ENCODE results near the gene CNFN. TPM values are rescaled to one million over a fixed set of nuclear protein-coding genes. Genes with fewer than 3 reads are reported as not detected.
A peak's percentile ranks its signal among the peaks of the same experiment; 100 is the strongest.

CNFN gene
- polyA plus RNA-seq, 2 of the 4 experiments (the other 2 are of a cell fraction): 5.1 to 33.2 TPM

DNA sequence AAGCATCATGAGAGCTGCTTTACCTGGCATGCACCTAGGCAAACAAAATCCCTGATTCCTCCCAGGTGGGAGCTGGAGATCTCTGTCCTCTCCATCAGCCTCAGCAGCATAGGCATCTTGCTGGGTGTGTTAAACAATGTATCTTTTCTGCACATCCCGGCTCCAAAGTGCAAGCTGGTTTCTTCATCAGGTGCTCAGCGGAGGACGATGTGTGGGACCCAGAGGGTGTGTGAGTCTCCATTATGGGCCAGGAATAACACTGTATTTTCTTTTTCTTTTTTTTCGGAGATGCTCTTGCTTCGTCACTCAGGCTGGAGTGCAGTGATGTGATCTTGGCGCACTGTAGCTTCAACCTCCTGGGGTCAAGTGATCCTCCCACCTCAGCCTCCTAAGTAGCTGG lies 9.9 kb downstream of the CNFN start:
- Histone ChIP-seq H3K4me2 (no peak overlapping the region), H3K9me3 (no peaks in the 10 kb centered on the region), H3K4me3 (no peak overlapping the region), H3K27ac (no peak overlapping the region), H3K4me1 (no peaks in the 10 kb centered on the region)
- ChIA-PET CTCF (interaction anchor here (0.7 to 14.1 kb wide), 12 partner anchors 12 to 272 kb away, joined by 3 to 288 read pairs (median 4); no protein-coding TSS in a partner anchor), POLR2A (interaction anchor here (3.1 kb wide), 1 partner anchor 17 kb away, joined by 16 read pairs; no protein-coding TSS in a partner anchor)
- ATAC-seq (no peak), DNase-seq (ENCODE audit: low read depth in 1 of 2, low spot score in 1 of 2) (no peak), FAIRE-seq (no peak)
- TF ChIP-seq, protein P1, sequence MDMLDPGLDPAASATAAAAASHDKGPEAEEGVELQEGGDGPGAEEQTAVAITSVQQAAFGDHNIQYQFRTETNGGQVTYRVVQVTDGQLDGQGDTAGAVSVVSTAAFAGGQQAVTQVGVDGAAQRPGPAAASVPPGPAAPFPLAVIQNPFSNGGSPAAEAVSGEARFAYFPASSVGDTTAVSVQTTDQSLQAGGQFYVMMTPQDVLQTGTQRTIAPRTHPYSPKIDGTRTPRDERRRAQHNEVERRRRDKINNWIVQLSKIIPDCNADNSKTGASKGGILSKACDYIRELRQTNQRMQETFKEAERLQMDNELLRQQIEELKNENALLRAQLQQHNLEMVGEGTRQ (IDR thresholded peaks at IDR 0.05): no peak
- no peak for TF ChIP-seq RARB (CRISPR knock-in tag; IDR thresholded peaks at IDR 0.05)
- TF ChIP-seq JUN (IDR thresholded peaks at IDR 0.05): no peak
- no peak for TF ChIP-seq FOSB (CRISPR knock-in tag; IDR thresholded peaks at IDR 0.05)
- no peak for TF ChIP-seq SREBF2 (IDR thresholded peaks at IDR 0.05)
- no peak for TF ChIP-seq RCOR1 (IDR thresholded peaks at IDR 0.05; ENCODE audit: low read depth, low read length)
- TF ChIP-seq NPAS2 (CRISPR knock-in tag; IDR thresholded peaks at IDR 0.05; ENCODE audit: borderline replicate concordance): no peak
- TF ChIP-seq RFX5 (IDR thresholded peaks at IDR 0.05): no peak
- TF ChIP-seq GATA3 (IDR thresholded peaks at IDR 0.05; ENCODE audit: borderline replicate concordance): no peak
- no peak for TF ChIP-seq CHD2 (IDR thresholded peaks at IDR 0.05; ENCODE audit: low read length, partially characterized antibody)
- TF ChIP-seq CHD4 (IDR thresholded peaks at IDR 0.05; ENCODE audit: borderline replicate concordance): no peak
- 66% methylated on average over 6 of the region's 6 CpGs for WGBS (ENCODE audit: missing lambda C conversion rate)

DNA sequence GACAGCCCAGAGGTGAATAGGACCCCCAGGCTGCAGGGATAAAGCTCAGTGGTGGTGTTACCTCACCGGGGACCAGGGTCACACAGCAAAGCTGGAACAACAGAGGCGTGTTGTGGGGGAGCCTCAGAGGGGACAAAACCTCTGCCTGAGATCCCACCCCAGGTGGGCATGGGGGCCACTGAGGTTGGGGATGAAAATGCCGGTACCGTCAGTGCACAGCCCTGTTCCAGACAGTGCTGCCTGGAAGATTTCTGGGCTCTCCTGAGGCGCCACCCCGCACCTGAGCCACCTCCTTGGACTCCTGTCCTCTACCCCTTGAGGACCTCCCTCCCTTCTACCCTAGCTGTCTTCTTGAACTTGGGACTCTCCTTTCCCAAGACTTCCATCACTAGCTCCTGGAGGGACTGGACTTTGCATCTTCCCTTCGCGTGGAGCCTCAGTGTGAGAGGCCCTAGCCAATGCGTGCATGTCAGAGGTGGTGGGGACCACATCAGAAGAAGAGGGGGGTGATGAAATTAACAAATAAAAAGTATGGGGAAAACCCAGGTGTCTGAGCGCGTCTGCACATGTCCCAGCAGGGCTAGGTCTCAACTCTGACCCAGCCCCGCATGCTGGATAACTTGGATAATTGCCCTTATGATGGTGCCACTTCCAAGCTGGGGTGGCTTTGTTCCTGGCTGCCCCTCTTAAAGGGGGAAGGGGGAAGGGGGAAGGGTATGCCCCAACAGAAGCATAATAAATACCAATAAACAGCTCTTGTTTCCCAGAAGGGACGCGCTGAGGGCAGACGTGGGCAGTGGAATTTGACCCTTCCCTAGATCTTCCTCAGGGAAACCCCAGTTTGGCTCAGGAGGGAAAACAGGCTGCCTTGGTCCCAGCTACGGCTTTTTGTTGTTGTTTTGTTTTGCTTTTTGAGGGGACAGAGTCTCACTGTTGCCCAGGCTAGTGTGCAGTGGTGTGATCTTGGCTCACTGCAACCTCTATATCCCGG lies 11.6 kb downstream of the CNFN start:
- CTCF ChIA-PET: interaction anchor here (0.6 to 14.1 kb wide), 17 partner anchors 8 to 992 kb away, joined by 3 to 288 read pairs (median 5); no protein-coding TSS in a partner anchor
- no peak for DNase-seq (ENCODE audit: low read depth in 1 of 2, low spot score in 1 of 2)
- Histone ChIP-seq H3K27ac (no peak overlapping the region), H3K4me2 (no peak overlapping the region), H3K4me3 (no peak overlapping the region), H3K4me1 (no peaks in the 10 kb centered on the region), H3K9me3 (no peaks in the 10 kb centered on the region)
- whole genome bisulfite sequencing (ENCODE audit: missing lambda C conversion rate): 77% methylated on average over 17 of the region's 17 CpGs
- no peak for FAIRE-seq
- peak in 1 of 2 experiments; percentile 17; a peak in 3 of 6 replicates for ATAC-seq
- POLR2A ChIA-PET: interaction anchor here (3.1 kb wide), 1 partner anchor 18 kb away, joined by 16 read pairs; no protein-coding TSS in a partner anchor
- TF ChIP-seq PHF8 (IDR thresholded peaks at IDR 0.05; ENCODE audit: borderline replicate concordance, low read depth) (no peak), JUN (IDR thresholded peaks at IDR 0.05) (0 out of 5 replicates have a peak, but pooled peaks of 1 of the 2 experiments have one; percentile 15), RARB (CRISPR knock-in tag; IDR thresholded peaks at IDR 0.05) (no peak), KDM5A (IDR thresholded peaks at IDR 0.05) (no peak)
- TF ChIP-seq, protein P2, sequence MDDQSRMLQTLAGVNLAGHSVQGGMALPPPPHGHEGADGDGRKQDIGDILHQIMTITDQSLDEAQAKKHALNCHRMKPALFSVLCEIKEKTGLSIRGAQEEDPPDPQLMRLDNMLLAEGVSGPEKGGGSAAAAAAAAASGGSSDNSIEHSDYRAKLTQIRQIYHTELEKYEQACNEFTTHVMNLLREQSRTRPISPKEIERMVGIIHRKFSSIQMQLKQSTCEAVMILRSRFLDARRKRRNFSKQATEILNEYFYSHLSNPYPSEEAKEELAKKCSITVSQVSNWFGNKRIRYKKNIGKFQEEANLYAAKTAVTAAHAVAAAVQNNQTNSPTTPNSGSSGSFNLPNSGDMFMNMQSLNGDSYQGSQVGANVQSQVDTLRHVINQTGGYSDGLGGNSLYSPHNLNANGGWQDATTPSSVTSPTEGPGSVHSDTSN (IDR thresholded peaks at IDR 0.05): 0 out of 2 replicates have a peak, but pooled peaks have one; percentile 22

- H3K4me1 ChIP-seq: no peaks in the 10 kb centered on the region
- FAIRE-seq (no peak), ATAC-seq (no peak), DNase-seq (ENCODE audit: low read depth in 1 of 2, low spot score in 1 of 2) (no peak)
- POLR2A ChIA-PET: interaction anchor here (0.9 kb wide), 1 partner anchor 21 kb away, joined by 4 read pairs; no protein-coding TSS in a partner anchor
- no peak overlapping the region for H3K27ac ChIP-seq
- H3K4me2 ChIP-seq: no peak overlapping the region
- CTCF ChIA-PET: interaction anchor here (0.9 to 14.1 kb wide), 4 partner anchors 12 to 31 kb away, joined by 3 to 288 read pairs (median 12); no protein-coding TSS in a partner anchor
- TF ChIP-seq BHLHE40 (IDR thresholded peaks at IDR 0.05; ENCODE audit: low read depth, low read length) (no peak), POLR2A (IDR thresholded peaks at IDR 0.05; ENCODE audit: low read length) (no peak), ZSCAN20 (CRISPR knock-in tag; IDR thresholded peaks at IDR 0.05) (no peak), ZFP36 (IDR thresholded peaks at IDR 0.05; ENCODE audit: borderline replicate concordance, partially characterized antibody) (no peak), GATA3 (IDR thresholded peaks at IDR 0.05; ENCODE audit: borderline replicate concordance) (no peak), RARB (CRISPR knock-in tag; IDR thresholded peaks at IDR 0.05) (no peak), POLR2AphosphoS2 (conservative IDR thresholded peaks at IDR 0.05; ENCODE audit: low read length) (no peak), HDAC2 (IDR thresholded peaks at IDR 0.05) (no peak), CHD2 (IDR thresholded peaks at IDR 0.05; ENCODE audit: low read length, partially characterized antibody) (no peak), NPAS2 (CRISPR knock-in tag; IDR thresholded peaks at IDR 0.05; ENCODE audit: borderline replicate concordance) (no peak)
- TF ChIP-seq, protein P2 (IDR thresholded peaks at IDR 0.05): no peak
- TF ChIP-seq, protein P3, sequence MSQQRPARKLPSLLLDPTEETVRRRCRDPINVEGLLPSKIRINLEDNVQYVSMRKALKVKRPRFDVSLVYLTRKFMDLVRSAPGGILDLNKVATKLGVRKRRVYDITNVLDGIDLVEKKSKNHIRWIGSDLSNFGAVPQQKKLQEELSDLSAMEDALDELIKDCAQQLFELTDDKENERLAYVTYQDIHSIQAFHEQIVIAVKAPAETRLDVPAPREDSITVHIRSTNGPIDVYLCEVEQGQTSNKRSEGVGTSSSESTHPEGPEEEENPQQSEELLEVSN (IDR thresholded peaks at IDR 0.05; ENCODE audit: borderline replicate concordance, low read depth): no peak
- 92% methylated on average over 17 of the region's 17 CpGs for WGBS (ENCODE audit: missing lambda C conversion rate)
- H3K9me3 ChIP-seq: no peaks in the 10 kb centered on the region
- H3K4me3 ChIP-seq: no peak overlapping the region
These were observed 13.9 kb downstream of the CNFN start for GRCh38 chr19:42376177-42376555.
